NCI-H1417 treated with DMSO at 0.1 percent for 48 hours (cell line): ENCODE results near the gene FKRP.

ENCODE experiments used
- DNase-seq: peaks from one replicate; lab custom pipeline; 2025; lab: John Stamatoyannopoulos, UW

The FKRP gene

GRCh38 chr19:46719629-46720502 lies 26.0 kb upstream of the FKRP start:
- no peak for DNase-seq

GRCh38 chr19:46720503-46721239 lies 25.2 kb upstream of the FKRP start:
- no peak for DNase-seq

DNA sequence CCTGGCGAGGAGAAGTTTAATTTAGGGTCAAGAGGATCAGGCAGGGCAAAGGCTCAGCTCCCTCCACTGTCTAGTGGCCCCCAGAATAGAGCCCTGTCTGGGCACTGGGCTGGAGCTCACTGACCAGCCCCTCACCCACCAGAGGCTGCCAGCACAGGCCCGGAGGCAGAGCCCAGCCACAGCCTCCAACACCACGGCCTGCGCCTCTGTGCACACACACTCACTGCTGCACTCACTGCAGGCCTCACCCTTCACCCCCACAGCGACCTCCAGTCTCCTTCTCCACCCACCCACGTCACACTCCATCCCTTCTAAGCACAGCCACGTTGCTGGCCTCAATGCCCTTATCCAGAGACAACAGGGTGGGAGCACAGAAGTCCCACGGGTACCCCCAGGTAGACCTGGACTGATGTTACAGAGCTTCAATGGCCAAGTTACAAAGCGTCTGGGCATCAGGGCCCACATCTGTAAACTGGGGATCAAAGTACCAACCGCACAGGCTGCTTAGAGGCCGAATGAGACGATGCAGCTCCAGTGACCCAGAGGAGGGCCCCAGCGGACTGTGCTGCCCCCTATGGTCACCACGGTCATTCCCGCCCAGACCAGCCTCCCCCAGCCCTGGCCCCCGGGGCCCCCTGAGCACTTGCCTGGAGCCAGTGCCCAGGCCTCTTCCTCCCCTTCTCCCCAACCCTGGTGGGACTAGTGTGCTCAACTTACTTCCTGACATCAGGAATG lies 24.4 kb upstream of the FKRP start:
- DNase-seq = no peak

GRCh38 chr19:46722004-46722380 lies 23.9 kb upstream of the FKRP start:
- DNase-seq = no peak

DNA sequence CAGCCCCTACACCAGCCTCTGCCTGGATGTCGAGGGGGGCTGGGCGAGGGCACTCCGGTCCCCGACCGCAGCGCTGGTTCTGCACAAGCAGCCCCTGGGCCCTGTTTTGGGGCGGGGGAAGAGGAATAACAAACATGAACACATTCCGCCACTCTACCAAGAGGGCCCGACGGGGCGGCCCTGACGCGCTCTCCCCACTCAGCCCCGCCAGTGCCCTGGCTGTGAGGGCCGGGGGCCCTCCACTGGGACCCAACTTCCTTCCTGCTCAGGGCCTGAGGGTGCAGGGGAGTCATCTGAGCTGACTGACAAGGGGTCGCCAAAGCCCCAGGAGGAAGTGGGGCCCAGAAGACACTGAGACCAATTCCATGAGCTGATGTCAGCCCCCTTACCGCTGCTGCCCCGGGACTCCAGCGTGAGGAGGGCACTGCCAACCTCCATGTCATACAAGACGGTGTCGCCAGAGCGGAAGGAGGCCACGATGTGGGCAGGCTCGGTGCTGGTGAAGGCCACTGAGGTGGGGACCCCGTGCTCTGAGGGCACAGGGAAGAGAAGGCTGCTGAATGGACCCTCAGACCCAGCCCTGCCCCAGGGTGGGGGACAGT lies 23.3 kb upstream of the FKRP start:
- no peak for DNase-seq

DNA sequence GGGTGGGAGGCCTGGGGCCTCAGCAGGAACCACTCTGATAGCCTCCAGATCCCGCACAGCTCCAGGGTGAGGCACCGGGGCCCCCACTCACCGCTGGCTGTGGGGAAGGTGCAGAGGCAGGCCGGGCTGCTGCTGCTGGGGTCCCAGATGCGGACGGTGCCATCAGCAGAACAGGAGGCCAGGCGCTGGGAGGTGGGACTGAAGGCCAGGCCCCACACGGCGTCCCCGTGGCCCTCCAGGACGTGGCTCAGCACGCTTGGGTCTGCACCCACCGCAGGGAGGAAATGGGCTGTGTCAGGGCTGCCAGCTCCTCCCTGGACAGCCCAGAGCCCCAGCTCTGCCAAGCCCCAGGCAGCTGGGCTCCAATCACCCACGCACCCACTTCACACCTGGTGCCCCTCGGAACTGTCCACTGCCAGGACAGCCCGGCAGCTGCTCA lies 22.8 kb upstream of the FKRP start:
- no peak for DNase-seq

DNA sequence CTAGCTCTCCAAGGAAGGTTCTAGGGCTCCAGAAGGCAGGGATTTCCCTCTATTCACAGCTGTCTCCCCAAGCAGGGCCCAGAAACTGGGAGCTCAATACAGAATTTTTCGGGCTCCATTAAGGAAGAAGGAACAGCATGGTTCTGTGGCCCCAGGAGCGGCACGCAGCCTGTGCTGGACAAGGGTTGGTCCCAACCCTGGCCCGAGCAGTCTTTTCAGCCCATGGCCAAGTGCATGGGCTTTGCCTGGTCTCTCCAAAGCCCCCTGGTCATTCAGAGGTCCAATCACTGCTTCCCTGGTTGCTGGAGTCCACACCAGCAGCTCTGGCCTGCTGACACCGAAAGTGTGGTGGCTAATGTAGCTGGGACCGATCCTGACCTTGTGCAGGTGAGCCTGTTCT lies 22.4 kb upstream of the FKRP start:
- DNase-seq = no peak

GRCh38 chr19:46724468-46724867 lies 21.4 kb upstream of the FKRP start:
- DNase-seq = no peak

DNA sequence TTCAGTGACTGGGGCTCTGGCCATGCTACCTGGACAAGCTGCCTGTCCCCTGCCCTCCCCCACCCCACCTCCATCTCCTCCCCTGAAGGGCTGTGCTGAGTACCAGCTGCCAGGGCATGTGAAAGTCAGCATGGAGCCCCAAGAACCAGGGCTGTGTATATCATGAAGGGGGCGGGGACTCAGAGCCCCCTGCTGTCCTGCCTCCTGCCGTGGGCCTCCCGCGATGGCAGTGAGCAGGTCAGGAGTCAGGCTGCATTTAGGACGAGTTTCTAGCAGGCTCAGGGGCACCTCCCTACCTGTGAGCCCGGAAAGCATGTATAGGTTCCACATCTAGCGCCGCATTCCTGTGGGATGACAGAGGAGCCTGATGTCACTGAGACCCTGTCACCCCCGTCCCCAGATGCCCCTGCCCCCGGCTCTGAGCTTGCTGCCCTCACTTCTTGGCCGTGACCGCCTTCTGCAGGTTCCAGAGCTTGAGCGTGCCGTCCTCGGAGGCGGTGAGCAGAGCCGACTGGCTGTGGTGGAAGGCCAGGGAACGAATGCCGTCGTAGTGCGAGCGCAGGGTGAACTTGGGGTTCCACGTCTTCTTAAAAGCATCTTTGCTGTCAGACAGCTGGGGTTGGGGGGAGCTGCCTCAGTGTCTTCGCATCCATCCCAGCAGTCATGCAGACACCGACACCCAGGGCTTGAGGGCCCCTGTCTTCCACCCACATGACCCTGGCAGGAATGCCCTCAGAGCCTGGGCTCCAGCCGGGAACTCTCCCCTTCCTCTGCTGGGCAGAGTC lies 20.6 kb upstream of the FKRP start:
- no peak for DNase-seq

GRCh38 chr19:46725859-46726393 lies 19.9 kb upstream of the FKRP start:
- no peak for DNase-seq

GRCh38 chr19:46726551-46726950 lies 19.3 kb upstream of the FKRP start:
- no peak for DNase-seq

DNA sequence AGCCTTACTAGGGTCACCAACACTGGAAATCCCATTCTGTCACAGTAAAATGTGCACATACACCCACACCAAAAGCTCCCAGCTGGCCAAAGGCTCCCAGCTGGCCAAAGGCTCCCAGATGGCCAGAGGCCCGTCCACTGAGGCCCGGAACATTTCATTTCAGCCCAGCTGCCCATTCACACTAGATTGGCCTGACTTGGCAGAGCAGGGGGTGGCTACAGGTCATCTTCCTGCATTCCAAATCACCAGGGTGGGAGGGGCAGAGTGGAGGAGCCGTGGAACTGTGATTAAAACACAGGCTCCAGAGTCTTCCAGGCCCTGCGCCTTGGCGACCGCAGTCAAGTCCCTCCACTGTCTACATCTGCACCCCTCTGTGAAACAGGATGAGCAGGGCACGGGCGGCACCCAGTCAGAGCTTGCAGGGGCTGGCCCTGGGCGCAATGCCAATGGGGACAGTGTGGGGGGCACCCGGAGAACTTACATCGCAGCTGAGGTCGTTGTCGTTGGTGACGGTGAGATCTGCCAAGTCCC lies 18.8 kb upstream of the FKRP start:
- DNase-seq = no peak

- no peak for DNase-seq
Measured at GRCh38 chr19:46727757-46728156, 18.1 kb upstream of the FKRP start.

DNA sequence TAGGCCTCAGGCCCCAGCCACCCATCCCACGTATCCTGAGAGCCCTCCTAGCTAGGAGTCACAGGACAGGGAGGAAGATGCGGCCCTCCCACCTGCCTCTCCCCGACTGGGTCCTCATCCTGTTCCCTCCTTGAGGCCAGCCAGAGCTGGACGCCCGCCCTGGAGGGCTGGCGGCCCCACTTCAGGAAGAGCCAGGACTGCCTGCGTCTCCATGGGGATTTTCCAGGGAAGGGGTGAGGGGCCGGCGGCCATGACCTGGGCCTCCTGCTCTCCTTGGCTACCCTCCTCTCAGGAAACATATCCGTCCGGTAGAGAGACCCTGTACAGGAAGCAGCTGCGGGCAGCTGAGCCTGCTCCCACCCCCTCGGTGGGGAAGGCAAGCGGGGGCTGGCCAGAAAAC lies 17.6 kb upstream of the FKRP start:
- no peak for DNase-seq

DNA sequence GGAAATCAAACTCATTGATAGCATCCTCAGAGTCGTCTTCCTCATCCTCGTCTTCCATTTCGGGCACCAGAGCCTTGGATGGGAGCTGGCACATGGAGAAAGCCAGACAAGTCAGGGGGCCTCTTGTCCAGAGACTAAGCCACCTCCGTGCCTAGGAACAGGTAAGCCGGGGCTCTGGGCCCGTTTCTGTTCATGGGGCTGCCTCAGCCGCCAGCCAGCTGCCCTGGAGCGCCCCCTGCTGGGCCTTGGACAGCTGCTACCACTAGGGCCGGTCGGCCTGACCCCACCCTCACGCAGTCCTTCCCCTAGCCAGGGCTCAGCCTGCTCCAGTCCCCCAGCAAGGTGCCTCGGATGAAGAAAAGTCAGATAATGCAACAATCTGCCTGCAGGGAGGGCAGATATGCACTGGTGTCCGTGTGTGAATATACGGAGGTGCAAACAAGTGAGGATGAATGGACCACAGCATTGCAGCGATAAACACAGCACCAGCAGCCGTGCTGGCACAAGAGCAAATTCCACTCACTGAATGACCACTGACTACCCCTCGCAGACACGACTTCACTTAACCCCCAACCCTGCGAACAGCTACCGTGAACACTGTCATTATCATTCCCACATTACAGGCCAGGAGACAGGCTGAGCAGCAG lies 17.0 kb upstream of the FKRP start:
- DNase-seq = no peak

DNA sequence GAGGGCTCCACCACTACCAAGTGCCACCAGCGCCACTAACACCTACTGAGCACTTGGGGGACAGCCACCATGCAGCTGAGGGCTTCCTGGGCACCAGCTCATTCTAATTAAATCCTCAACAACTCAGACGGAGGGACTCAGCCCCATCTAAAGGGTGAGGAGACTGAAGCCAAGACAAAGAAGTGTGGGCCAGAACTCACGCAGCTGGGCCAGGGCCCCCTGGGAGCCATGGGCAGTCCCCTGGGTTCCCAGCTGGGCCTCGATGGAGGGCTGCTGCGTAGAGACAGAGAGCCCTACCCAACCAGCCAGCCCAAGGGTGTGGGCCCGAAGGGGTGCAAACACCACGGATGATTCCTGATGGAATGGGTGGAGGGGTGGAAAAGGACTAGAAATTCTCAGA lies 16.2 kb upstream of the FKRP start:
- DNase-seq = no peak

DNA sequence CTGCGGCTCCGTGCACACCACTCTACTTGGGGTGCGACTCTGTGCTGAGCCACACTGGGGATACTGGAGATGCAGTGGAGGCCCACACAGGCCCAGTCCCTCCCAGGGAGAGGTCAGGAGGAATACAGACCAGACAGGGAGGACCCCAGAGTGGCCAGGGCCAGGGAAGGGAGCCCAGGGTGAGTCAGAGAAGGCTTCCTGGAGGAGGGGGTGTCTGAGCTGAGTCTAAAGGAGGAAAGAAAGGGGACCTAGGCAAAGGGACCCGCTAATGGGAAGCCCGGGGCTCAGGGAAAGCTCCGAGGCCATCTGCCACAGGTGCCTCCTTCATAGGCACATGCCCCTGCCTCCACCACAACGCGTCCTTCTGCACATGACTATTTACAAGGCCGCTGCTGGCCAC lies 15.7 kb upstream of the FKRP start:
- DNase-seq = no peak

- no peak for DNase-seq
Measured at GRCh38 chr19:46730595-46730994, 15.3 kb upstream of the FKRP start.

DNA sequence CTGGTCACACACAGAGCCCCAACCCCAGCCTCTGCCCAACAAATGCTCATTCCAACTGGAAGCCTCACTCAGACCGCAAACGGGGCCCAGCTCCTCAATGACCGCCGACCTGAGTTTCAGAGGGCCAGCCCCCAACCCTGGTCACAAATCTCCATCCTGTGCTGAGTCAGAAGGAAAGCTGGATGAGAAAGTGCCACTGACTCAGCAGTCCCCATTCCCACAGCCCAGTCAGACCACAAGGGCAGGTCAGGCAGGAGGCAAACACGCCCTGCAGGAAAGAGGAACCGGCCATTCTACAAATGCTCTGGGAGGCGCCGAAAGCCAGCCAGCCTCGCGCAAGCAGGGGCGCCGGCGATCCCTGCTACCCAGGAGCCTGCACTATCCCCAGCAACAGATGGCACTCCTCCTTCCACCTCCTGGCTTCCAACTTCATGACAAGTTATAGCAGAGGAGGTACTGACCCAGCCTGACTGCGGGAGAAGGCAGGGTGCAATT lies 14.8 kb upstream of the FKRP start:
- no peak for DNase-seq

GRCh38 chr19:46731584-46731983 lies 14.3 kb upstream of the FKRP start:
- DNase-seq = no peak
